Naive thymus-derived CD4-positive, alpha-beta T cell (primary cell): Measurements from ENCODE around the gene SLC44A1. TPM values are rescaled to one million over a fixed set of nuclear protein-coding genes. Genes with fewer than 3 reads are reported as not detected.

ENCODE experiments used
- ATAC-seq: fragments of 150-1000 bp; cut with Tn5 transposase; 2 replicates; pipeline ENCODE4 v1.10.0; 2021; ENCODE audit warnings: mild to moderate bottlenecking, moderate library complexity
- CTCF ChIA-PET: fragments of 350-600 bp; sonication (Branson Sonifier 250); formaldehyde crosslinking; loops from one replicate; lab custom pipeline; 2021; ENCODE audit warnings: antibody characterized with exemption; lab: Charles Lee
- POLR2A ChIA-PET: fragments of 350-600 bp; sonication (Branson Sonifier 250); formaldehyde crosslinking; loops from one replicate; lab custom pipeline; 2021; ENCODE audit warnings: antibody characterized with exemption, inconsistent platforms; lab: Charles Lee
- DNase-seq, 9 donors: peaks; one replicate each; pipeline versions ENCODE4 v3.0.0 to v3.0.0-alpha.2; 2020 to 2022; ENCODE audit warnings: mixed read lengths in 1 of 9
- H3K27ac ChIP-seq: one replicate; pipeline ENCODE4 v1.7.0; 2013; ENCODE audit warnings: mild to moderate bottlenecking, low read depth, low read length, moderate library complexity
- H3K27me3 ChIP-seq, 2 donors: one replicate each; pipeline ENCODE4 v1.7.0; 2013; ENCODE audit warnings: low read length in 2 of 2, mild to moderate bottlenecking in 2 of 2, moderate library complexity in 2 of 2; ENCODE audit not compliant: control insufficient read depth in 2 of 2, insufficient read depth in 2 of 2
- H3K36me3 ChIP-seq, 3 experiments: 1 replicate in 2 of 3; 2 replicates in 1 of 3; pipeline ENCODE4 v1.7.0; 2013; ENCODE audit warnings: low read length in 3 of 3, mild to moderate bottlenecking in 3 of 3, moderate library complexity in 1 of 3; ENCODE audit not compliant: insufficient read depth in 3 of 3, control insufficient read depth in 2 of 3
- H3K4me1 ChIP-seq, 2 donors: one replicate each; pipeline ENCODE4 v1.7.0; 2013; ENCODE audit warnings: low read length in 2 of 2, mild to moderate bottlenecking in 2 of 2, moderate library complexity in 1 of 2; ENCODE audit not compliant: control insufficient read depth in 2 of 2, insufficient read depth in 2 of 2
- H3K4me3 ChIP-seq: 2 replicates; pipeline ENCODE4 v1.7.0; 2013; ENCODE audit warnings: mild to moderate bottlenecking, low read length
- H3K9me3 ChIP-seq, 3 experiments: 1 replicate in 2 of 3; 2 replicates in 1 of 3; pipeline ENCODE4 v1.7.0; 2013; ENCODE audit warnings: low read length in 3 of 3; ENCODE audit not compliant: control insufficient read depth in 2 of 3
- H3K27ac Mint-ChIP-seq, 9 donors: one replicate each; pipeline ENCODE4 v1.8.0; 2020 to 2022; ENCODE audit warnings: mixed read lengths in 9 of 9, mild to moderate bottlenecking in 8 of 9, moderate library complexity in 5 of 9, inconsistent platforms in 2 of 9
- H3K27me3 Mint-ChIP-seq, 5 donors: one replicate each; pipeline ENCODE4 v1.8.0; 2021 to 2022; ENCODE audit warnings: mixed read lengths in 5 of 5, mild to moderate bottlenecking in 1 of 5
- H3K36me3 Mint-ChIP-seq, 5 donors: one replicate each; pipeline ENCODE4 v1.8.0; 2020 to 2022; ENCODE audit warnings: mixed read lengths in 5 of 5, mild to moderate bottlenecking in 3 of 5, inconsistent platforms in 1 of 5
- H3K4me1 Mint-ChIP-seq, 7 donors: one replicate each; pipeline ENCODE4 v1.8.0; 2020 to 2022; ENCODE audit warnings: mixed read lengths in 7 of 7, mild to moderate bottlenecking in 3 of 7, inconsistent platforms in 1 of 7
- H3K4me3 Mint-ChIP-seq, 10 donors: one replicate each; pipeline ENCODE4 v1.8.0; 2020 to 2022; ENCODE audit warnings: mild to moderate bottlenecking in 10 of 10, mixed read lengths in 10 of 10, moderate library complexity in 6 of 10, inconsistent platforms in 2 of 10
- H3K9me3 Mint-ChIP-seq, 11 donors: one replicate each; pipeline ENCODE4 v1.8.0; 2020 to 2022; ENCODE audit warnings: mixed read lengths in 11 of 11, mild to moderate bottlenecking in 4 of 11, inconsistent platforms in 1 of 11, moderate library complexity in 1 of 11
- intact Hi-C, 2 donors: fragments of 100-400 bp; cut with micrococcal nuclease; formaldehyde crosslinking; loops; one replicate each; pipeline ENCODE4 v1.15.1; 2023
- polyA plus RNA-seq, 2 donors: library from polyadenylated mRNA; unstranded; fragments of 300-500 nt; fragmentation: Illumina TruSeq; gene quantifications; one replicate each; pipeline ENCODE4 v1.2.3, GENCODE V29; 2021
- total RNA-seq, 6 experiments: library from RNA in 5 of 6; stranded (reverse) in 5 of 6; gene quantifications; 1 replicate in 5 of 6; 2 replicates in 1 of 6; pipeline ENCODE4 v1.2.3 and lab custom pipeline; 2021 to 2026

The SLC44A1 gene
- total and polyA plus RNA-seq, 7 experiments from 2014 or later, result 7.7 to 21.8 (median 13.7) TPM

DNA sequence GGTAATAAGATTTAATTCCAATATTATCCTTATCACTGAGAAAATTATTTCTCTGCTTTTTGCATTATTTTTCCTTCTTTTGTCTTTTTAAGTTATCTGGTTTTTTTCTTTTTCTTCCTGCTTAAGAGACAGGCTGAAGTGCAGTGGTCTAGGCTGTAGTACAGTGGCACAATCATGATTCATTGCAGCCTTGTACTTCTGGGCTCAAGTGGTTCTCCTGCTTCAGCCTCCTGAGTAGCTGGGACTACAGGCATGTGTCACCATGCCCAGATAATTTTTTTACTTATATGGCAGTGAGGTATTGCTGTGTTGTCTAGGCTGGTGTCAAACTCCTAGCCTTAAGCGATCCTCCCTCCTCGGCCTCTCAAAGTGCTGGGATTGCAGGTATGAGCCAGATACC is 93.9 kb downstream of the SLC44A1 start:
- no peak overlapping the region for H3K4me3 Mint-ChIP-seq
- peaks cover 2 to 46% (median 13%) of the 10 kb centered on the region in 5 donors for H3K36me3 Mint-ChIP-seq
- ChIA-PET POLR2A (no interaction called here), CTCF (no interaction called here)
- Histone ChIP-seq H3K27me3 (no peaks in the 10 kb centered on the region), H3K9me3 (no peaks in the 10 kb centered on the region), H3K4me1 (no peaks in the 10 kb centered on the region), H3K36me3 (peaks cover 0 to 12% (median 0%) of the 10 kb centered on the region in 3 experiments), H3K4me3 (no peak overlapping the region), H3K27ac (no peak overlapping the region)
- H3K27ac Mint-ChIP-seq, result no peak overlapping the region
- H3K27me3 Mint-ChIP-seq, result no peaks in the 10 kb centered on the region
- DNase-seq (no peak), ATAC-seq (no peak)
- intact Hi-C loops, result no loop called here
- H3K4me1 Mint-ChIP-seq, result peaks cover 12 to 23% (median 18%) of the 10 kb centered on the region in 7 donors
- peaks cover 0 to 2% (median 0%) of the 10 kb centered on the region in 11 donors for H3K9me3 Mint-ChIP-seq

DNA sequence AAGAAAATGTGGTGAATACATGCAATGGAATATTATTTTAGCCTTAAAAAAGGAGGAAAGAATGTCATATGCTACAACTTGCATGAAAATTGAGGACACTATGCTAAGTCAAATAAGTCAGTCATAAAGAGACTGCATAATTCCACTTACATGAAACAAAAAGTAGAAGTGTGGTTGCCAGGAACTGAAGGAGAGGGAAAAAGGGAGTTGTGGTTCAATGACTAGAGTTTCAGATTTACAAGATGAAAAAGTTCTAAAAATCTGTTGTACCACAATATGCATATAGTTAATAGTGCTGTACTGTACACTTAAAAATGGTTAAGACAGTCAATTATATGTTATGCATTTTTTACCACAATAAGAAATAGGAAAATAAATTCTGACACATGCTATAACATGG is 95.4 kb downstream of the SLC44A1 start:
- intact Hi-C loops, result loop anchor here in 1 of 2 donors (5.0 kb wide), 2 partner anchors 47 to 98 kb away; partner anchors contain the start of gene SLC44A1
- H3K36me3 Mint-ChIP-seq, result peaks cover 2 to 52% (median 13%) of the 10 kb centered on the region in 5 donors
- CTCF ChIA-PET, result no interaction called here

DNA sequence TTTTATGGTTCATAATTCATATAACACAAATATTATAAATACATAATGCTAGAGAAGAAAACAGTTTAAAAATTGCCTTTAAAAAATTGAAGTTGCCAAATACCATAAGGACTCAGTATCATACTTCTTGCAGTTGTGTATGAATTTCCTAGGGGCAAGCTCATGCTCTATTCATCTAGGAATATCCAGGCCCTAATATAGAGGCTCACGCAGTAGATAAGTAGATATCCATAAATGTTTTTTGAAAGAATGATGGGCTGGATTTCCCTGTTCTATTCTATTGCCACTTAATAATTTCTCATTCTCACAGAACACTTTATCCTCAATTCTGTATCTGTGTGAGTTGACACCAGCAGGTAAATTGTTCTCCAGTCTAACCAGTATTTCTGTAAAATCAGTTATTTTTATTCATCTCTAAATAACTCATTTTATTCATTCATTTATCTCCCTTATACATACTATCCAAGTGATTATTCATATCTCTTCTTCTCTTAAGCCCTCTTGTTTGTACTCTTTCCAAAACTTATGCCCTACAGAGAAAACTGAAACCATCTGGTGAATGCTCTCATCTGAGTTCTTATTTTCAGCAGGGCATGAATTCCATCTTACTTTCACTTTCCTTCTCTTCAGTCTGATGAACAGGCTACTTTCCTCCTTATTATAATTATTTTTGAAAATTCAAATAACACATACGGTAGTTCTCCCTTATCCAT is 97.1 kb downstream of the SLC44A1 start:
- ATAC-seq, result no peak
- Mint-ChIP-seq H3K27ac (peak overlapping the region in 3 of 9 donors; percentile 8 to 15 (median 14)), H3K9me3 (peaks cover 0 to 2% (median 0%) of the 10 kb centered on the region in 11 donors), H3K4me1 (peaks cover 12 to 23% (median 22%) of the 10 kb centered on the region in 7 donors), H3K4me3 (peak overlapping the region in 7 of 10 donors; percentile 37 to 66 (median 48)), H3K36me3 (peaks cover 0 to 41% (median 10%) of the 10 kb centered on the region in 5 donors), H3K27me3 (no peaks in the 10 kb centered on the region)
- Histone ChIP-seq H3K9me3 (no peaks in the 10 kb centered on the region), H3K36me3 (peaks cover 0 to 6% (median 0%) of the 10 kb centered on the region in 3 experiments), H3K4me3 (no peak overlapping the region), H3K27me3 (no peaks in the 10 kb centered on the region), H3K4me1 (no peaks in the 10 kb centered on the region), H3K27ac (no peak overlapping the region)
- DNase-seq, result no peak
- intact Hi-C loops, result loop anchor here in 1 of 2 donors (5.0 kb wide), 2 partner anchors 46 to 99 kb away; partner anchors contain the start of gene SLC44A1
- ChIA-PET CTCF (no interaction called here), POLR2A (no interaction called here)

More for the DNA sequence above, 95.4 kb downstream of the SLC44A1 start:
- Mint-ChIP-seq H3K4me1 (peaks cover 12 to 23% (median 19%) of the 10 kb centered on the region in 7 donors), H3K27me3 (no peaks in the 10 kb centered on the region), H3K4me3 (no peak overlapping the region), H3K9me3 (peaks cover 0 to 2% (median 0%) of the 10 kb centered on the region in 11 donors), H3K27ac (peak overlapping the region in 1 of 9 donors; percentile 26)
- no peaks in the 10 kb centered on the region for H3K4me1 ChIP-seq
- DNase-seq (no peak), ATAC-seq (no peak)
- no peak overlapping the region for H3K4me3 ChIP-seq
- POLR2A ChIA-PET, result no interaction called here
- H3K27ac ChIP-seq, result no peak overlapping the region
- peaks cover 0 to 12% (median 0%) of the 10 kb centered on the region in 3 experiments for H3K36me3 ChIP-seq
- H3K27me3 ChIP-seq, result no peaks in the 10 kb centered on the region
- H3K9me3 ChIP-seq, result no peaks in the 10 kb centered on the region

- H3K9me3 Mint-ChIP-seq, result peaks cover 0 to 2% (median 0%) of the 10 kb centered on the region in 11 donors
- no peak overlapping the region for H3K27ac ChIP-seq
- intact Hi-C loops, result loop anchor here in 1 of 2 donors (5.0 kb wide), 2 partner anchors 45 to 100 kb away; partner anchors contain the start of gene SLC44A1
- DNase-seq (no peak), ATAC-seq (no peak)
- H3K27ac Mint-ChIP-seq, result peak overlapping the region in 3 of 9 donors; percentile 8 to 15 (median 14)
- H3K4me1 Mint-ChIP-seq, result peaks cover 12 to 23% (median 22%) of the 10 kb centered on the region in 7 donors
- no peaks in the 10 kb centered on the region for H3K9me3 ChIP-seq
- no peaks in the 10 kb centered on the region for H3K27me3 ChIP-seq
- ChIA-PET POLR2A (no interaction called here), CTCF (no interaction called here)
- no peaks in the 10 kb centered on the region for H3K4me1 ChIP-seq
- no peak overlapping the region for H3K4me3 ChIP-seq
- H3K36me3 ChIP-seq, result peaks cover 0 to under 1% (median 0%) of the 10 kb centered on the region in 3 experiments
- peaks cover 0 to 35% (median 10%) of the 10 kb centered on the region in 5 donors for H3K36me3 Mint-ChIP-seq
- H3K4me3 Mint-ChIP-seq, result peak overlapping the region in 7 of 10 donors; percentile 40 to 66 (median 61)
- H3K27me3 Mint-ChIP-seq, result no peaks in the 10 kb centered on the region
Measured at GRCh38 chr9:105342147-105342505, 97.7 kb downstream of the SLC44A1 start.

GRCh38 chr9:105344283-105344682 is 99.8 kb downstream of the SLC44A1 start:
- no peak overlapping the region for H3K4me3 Mint-ChIP-seq
- intact Hi-C loops, result loop anchor here in 1 of 2 donors (5.0 kb wide), 2 partner anchors 43 to 102 kb away; partner anchors contain the start of gene SLC44A1
- H3K36me3 Mint-ChIP-seq, result peaks cover 0 to 23% (median 6%) of the 10 kb centered on the region in 5 donors
- H3K9me3 Mint-ChIP-seq, result peaks cover 0 to 2% (median 0%) of the 10 kb centered on the region in 11 donors
- no peak for ATAC-seq
- no peaks in the 10 kb centered on the region for H3K4me1 ChIP-seq
- H3K4me1 Mint-ChIP-seq, result peaks cover 12 to 23% (median 22%) of the 10 kb centered on the region in 7 donors
- no peaks in the 10 kb centered on the region for H3K27me3 ChIP-seq
- H3K9me3 ChIP-seq, result no peaks in the 10 kb centered on the region
- CTCF ChIA-PET, result no interaction called here
- no peak for DNase-seq
- POLR2A ChIA-PET, result no interaction called here
- no peak overlapping the region for H3K4me3 ChIP-seq
- H3K27ac ChIP-seq, result no peak overlapping the region
- H3K27me3 Mint-ChIP-seq, result no peaks in the 10 kb centered on the region
- H3K36me3 ChIP-seq, result no peaks in the 10 kb centered on the region
- H3K27ac Mint-ChIP-seq, result no peak overlapping the region

DNA sequence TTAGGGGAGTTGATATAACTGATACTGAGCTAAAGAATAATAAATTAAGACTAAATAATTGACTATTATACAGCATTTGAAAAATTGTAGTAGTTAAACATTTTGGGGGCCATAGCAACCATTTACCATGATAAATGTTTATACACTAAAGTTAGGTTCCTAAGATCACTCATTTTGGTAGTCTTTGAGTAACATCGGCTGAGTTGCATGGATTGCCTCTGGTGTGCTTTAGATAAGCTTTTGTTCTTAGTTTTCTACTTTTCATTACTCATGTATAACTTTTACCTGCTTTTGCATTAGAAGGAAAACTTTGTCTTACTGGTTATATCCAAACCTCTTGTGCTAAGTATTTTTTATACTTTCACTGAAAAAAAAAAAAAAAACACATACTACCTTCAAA is 101.2 kb downstream of the SLC44A1 start:
- no peaks in the 10 kb centered on the region for H3K27me3 Mint-ChIP-seq
- peaks cover 0 to 20% (median 11%) of the 10 kb centered on the region in 5 donors for H3K36me3 Mint-ChIP-seq
- H3K4me1 Mint-ChIP-seq, result peaks cover 5 to 17% (median 13%) of the 10 kb centered on the region in 7 donors
- no peak overlapping the region for H3K4me3 Mint-ChIP-seq
- Histone ChIP-seq H3K27me3 (no peaks in the 10 kb centered on the region), H3K9me3 (no peaks in the 10 kb centered on the region), H3K4me3 (no peak overlapping the region), H3K4me1 (no peaks in the 10 kb centered on the region), H3K27ac (no peak overlapping the region), H3K36me3 (no peaks in the 10 kb centered on the region)
- H3K9me3 Mint-ChIP-seq, result peaks cover 0 to 2% (median 0%) of the 10 kb centered on the region in 11 donors
- ChIA-PET CTCF (no interaction called here), POLR2A (no interaction called here)
- intact Hi-C loops, result loop anchor here in 1 of 2 donors (1.0 kb wide), 1 partner anchor 13 kb away; no protein-coding TSS in a partner anchor
- no peak overlapping the region for H3K27ac Mint-ChIP-seq
- ATAC-seq (no peak), DNase-seq (no peak)
